ENCODE data around the gene RPS6KA1. TPM values are rescaled to one million over a fixed set of nuclear protein-coding genes. Genes with fewer than 3 reads are reported as not detected.
"Not testable (repeated sequence)": the region's sequence is repeated elsewhere in the genome, so short reads cannot be mapped to it uniquely, and the experiment has no call there.

The RPS6KA1 gene
- total RNA-seq, result 12.8 and 13.5 TPM in 2 replicates

GRCh38 chr1:26529655-26530409 is at the start of gene RPS6KA1:
Gene RPS6KA1 (plus strand): TSS chr1:26529761. CDS start chr1:26529921, 160 bp downstream.
- no peak for DNase-seq (ENCODE audit: low read depth, low spot score)

DNA sequence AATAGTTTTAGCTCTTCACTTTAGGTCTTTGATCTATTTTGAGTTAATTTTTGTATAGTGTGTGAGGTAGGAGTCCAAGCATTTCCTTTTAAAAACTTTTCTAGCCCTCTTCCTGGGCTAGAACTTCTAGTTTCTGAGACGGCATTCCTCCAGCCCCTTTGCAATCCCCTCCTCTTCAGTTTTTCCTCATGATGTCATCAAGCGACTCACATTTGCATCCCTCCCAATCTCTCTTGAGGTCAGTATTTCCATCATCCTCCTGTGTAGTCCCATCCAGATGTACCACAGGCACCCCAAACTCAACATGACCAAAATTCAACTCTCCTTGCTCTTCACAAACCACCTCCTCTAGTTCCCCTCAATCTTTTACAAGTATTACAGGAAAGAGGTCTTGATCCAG is 46.6 kb upstream of the RPS6KA1 start:
- DNase-seq (ENCODE audit: low read depth, low spot score), result no peak

DNA sequence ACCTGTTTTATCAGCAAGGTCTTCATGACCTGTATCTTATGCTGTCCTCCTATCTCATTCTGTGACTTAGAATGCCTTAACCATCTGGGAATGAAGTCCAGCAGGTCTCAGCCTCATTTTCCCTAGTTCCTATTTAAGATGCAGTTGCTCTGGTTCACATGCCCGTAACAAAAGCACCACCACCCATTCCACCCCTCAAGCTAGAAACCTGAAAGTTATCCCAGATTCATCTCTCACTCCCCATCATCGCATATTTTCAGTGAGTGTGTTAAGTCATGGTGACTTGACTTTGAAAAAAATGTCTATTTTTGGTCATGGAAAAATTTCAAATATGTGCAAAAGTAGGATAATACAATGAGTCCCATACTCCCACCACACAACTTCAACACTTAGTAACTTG is 45.6 kb upstream of the RPS6KA1 start:
- no peak for DNase-seq (ENCODE audit: low read depth, low spot score)

GRCh38 chr1:26490155-26490554 is 39.4 kb upstream of the RPS6KA1 start:
- DNase-seq (ENCODE audit: low read depth, low spot score), result no peak

- no peak for DNase-seq (ENCODE audit: low read depth, low spot score)
Observed at GRCh38 chr1:26493267-26493666, 36.3 kb upstream of the RPS6KA1 start.

DNA sequence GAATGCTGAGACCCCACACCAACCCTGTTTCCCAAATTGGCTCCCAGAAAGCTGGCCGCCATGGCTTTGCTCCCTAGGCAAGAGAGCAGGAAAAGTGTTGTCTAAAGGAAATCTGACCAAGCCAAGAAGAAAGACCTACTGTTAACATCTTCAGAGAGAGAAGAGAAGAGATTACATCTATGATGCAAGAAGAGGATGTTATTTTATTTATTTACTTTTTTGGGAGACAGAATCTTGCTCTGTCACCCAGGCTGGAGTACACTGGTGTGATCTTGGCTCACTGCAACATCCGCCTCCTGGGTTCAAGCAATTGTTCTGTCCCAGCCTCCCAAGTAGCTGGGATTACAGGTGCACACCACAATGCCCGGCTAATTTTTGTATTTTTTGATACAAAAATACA is 35.6 kb upstream of the RPS6KA1 start:
- DNase-seq (ENCODE audit: low read depth, low spot score), result no peak

- DNase-seq (ENCODE audit: low read depth, low spot score), result no peak
Observed at GRCh38 chr1:26496861-26497260, 32.7 kb upstream of the RPS6KA1 start.

DNA sequence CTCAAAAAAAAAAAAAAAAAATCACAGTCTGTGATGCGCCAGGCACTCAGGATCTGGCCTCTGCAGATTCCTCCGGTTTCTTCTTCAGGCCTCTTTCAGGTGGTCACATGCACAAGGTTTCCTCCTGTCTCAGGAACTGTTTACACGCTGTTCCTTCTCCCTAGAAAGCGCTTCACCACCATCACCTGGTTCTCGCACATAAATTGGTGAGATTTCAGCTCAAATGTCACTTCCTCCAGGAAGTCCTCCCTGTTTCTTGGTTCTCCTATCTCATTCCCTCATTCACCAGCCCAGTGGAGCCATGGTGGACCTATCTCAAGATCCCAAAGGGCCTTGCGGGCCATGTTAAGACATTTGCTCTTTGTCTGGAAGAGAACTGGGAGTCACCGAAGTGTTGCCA is 30.7 kb upstream of the RPS6KA1 start:
- no peak for DNase-seq (ENCODE audit: low read depth, low spot score)

GRCh38 chr1:26500488-26501175 is 28.9 kb upstream of the RPS6KA1 start:
- DNase-seq (ENCODE audit: low read depth, low spot score), result peak; percentile 4

GRCh38 chr1:26510711-26511110 is 18.9 kb upstream of the RPS6KA1 start:
- not testable (repeated sequence) for DNase-seq (ENCODE audit: low read depth, low spot score)

DNA sequence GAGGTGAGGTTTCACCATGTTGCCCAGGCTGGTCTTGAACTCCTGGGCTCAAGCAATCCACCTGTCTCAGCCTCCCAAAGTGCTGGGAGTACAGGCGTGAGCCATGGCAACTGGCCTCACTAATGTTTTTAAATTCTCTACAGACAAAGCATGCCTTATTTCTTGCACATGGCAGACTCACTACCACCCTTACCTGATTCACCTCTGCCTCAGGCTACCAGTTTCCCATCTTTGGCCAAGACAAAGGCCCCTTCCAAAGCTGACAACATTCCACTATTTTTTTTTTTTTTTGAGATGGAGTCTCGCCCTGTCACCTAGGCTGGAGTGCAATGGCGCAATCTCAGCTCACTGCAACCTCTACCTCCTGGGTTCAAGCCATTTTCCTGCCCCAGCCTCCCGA is 13.7 kb upstream of the RPS6KA1 start:
- DNase-seq (ENCODE audit: low read depth, low spot score), result not testable (repeated sequence)

DNA sequence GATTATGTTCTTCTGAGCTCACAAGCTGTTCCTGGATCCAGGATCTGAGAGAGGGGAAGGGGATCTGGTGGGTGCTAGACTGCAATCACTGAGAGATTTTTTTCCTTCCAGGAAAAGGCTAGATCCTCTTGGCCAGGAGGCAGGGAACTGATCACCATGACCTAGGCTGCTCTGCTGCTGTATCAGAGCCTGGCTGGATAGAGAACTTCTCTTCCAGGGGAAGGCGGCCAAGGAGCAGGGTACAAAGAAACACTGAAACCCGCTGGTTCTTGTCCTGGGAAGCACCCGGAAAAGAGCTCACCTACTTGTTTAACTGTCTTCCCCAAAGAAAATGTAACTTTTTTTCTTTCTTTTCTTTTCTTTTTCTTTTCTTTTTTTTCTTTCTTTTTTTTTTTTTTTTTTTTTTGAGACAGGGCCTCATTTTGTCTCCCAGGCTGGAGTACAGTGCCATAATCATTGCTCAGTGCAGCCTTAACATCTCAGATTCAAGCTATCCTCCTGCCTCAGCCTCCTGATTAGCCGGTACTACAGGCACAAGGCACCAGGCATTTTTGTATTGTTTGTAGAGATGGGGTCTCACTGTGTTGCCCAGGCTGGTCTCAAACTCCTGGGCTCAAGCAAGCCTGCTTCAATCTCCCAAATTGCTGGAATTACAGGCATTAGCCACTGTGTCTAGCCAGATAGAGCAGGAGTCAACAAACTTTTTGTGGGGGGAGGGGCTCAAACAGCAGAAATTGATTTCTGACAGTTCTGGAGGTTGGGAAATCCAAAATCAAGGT is 12.4 kb upstream of the RPS6KA1 start:
- no peak for DNase-seq (ENCODE audit: low read depth, low spot score)

- DNase-seq (ENCODE audit: low read depth, low spot score), result no peak
Observed at GRCh38 chr1:26517766-26518049, 11.9 kb upstream of the RPS6KA1 start.

GRCh38 chr1:26518355-26518754 is 11.2 kb upstream of the RPS6KA1 start:
- DNase-seq (ENCODE audit: low read depth, low spot score), result no peak

- no peak for DNase-seq (ENCODE audit: low read depth, low spot score)
Observed at GRCh38 chr1:26520339-26520738, 9.2 kb upstream of the RPS6KA1 start.

GRCh38 chr1:26521669-26522030 is 7.9 kb upstream of the RPS6KA1 start:
- no peak for DNase-seq (ENCODE audit: low read depth, low spot score)

GRCh38 chr1:26522073-26522472 is 7.5 kb upstream of the RPS6KA1 start:
- DNase-seq (ENCODE audit: low read depth, low spot score), result no peak

GRCh38 chr1:26524181-26524580 is 5.4 kb upstream of the RPS6KA1 start:
- DNase-seq (ENCODE audit: low read depth, low spot score), result no peak

GRCh38 chr1:26526287-26526686 is 3.3 kb upstream of the RPS6KA1 start:
- no peak for DNase-seq (ENCODE audit: low read depth, low spot score)

GRCh38 chr1:26529405-26529654 is 231 bp upstream of the RPS6KA1 start:
- no peak for DNase-seq (ENCODE audit: low read depth, low spot score)

GRCh38 chr1:26530410-26530894 is 891 bp downstream of the RPS6KA1 start:
- no peak for DNase-seq (ENCODE audit: low read depth, low spot score)

GRCh38 chr1:26530895-26531598 is 1.5 kb downstream of the RPS6KA1 start:
- DNase-seq (ENCODE audit: low read depth, low spot score), result no peak

Data from pulmonary artery endothelial cell (primary cell).